NCI-H82 treated with DMSO at 0.1 percent for 48 hours (cell line): ENCODE measurements around the gene RBMY1B.
"Not testable (repeated sequence)": the region's sequence is repeated elsewhere in the genome, so short reads cannot be mapped to it uniquely, and the experiment has no call there.

Experiments
- DNase-seq: peaks from one replicate; lab custom pipeline; 2025; ENCODE audit not compliant: unreplicated experiment; lab: John Stamatoyannopoulos, UW

RBMY1B gene

GRCh38 chrY:21511038-21511437, at the start of gene RBMY1B:
RBMY1B (plus strand) TSS chrY:21511338; CDS start chrY:21513351, 2,013 bp downstream.
- not testable (repeated sequence) for DNase-seq

GRCh38 chrY:21462915-21463314, 48.2 kb upstream of the RBMY1B start:
- not testable (repeated sequence) for DNase-seq

GRCh38 chrY:21482967-21483366, 28.2 kb upstream of the RBMY1B start:
- DNase-seq: no peak

- not testable (repeated sequence) for DNase-seq
These were observed 23.4 kb downstream of the RBMY1B start, which contains the start of gene RBMY1A1 for GRCh38 chrY:21534579-21534978. RBMY1A1 (plus strand) TSS chrY:21534879; CDS start chrY:21536892, 2,013 bp downstream.

GRCh38 chrY:21559316-21559984, 48.3 kb downstream of the RBMY1B start:
- not testable (repeated sequence) for DNase-seq
